ENCODE data around the gene SLC49A3. TPM values are rescaled to one million over a fixed set of nuclear protein-coding genes. Genes with fewer than 3 reads are reported as not detected.
A peak's percentile ranks its signal among the peaks of the same experiment; 100 is the strongest.
"Not testable (repeated sequence)": the region's sequence is repeated elsewhere in the genome, so short reads cannot be mapped to it uniquely, and the experiment has no call there.

The SLC49A3 gene
- total and polyA plus RNA-seq, 2 of the 4 experiments (the other 2 are of a cell fraction): under 0.01 to 0.32 TPM

GRCh38 chr4:706083-706633 is 17.2 kb upstream of the SLC49A3 start:
- H2BK5ac ChIP-seq (ENCODE audit: low read depth, low read length, poor library complexity, severe bottlenecking): peak overlapping the region; percentile 94
- H3K27ac ChIP-seq (ENCODE audit: insufficient read depth, low read length): peak overlapping the region; percentile 94
- in situ Hi-C loops (cut with MboI; ENCODE audit: low sequenced_read_pairs); intact Hi-C loops (cut with micrococcal nuclease); H3K27me3 ChIP-seq (ENCODE audit: control insufficient read depth, insufficient read depth, low read length); H2BK20ac ChIP-seq (ENCODE audit: low read depth, low read length); H2BK15ac ChIP-seq (ENCODE audit: low read depth, low read length); ATAC-seq (ENCODE audit: low read depth); dilution Hi-C loops (cut with HindIII; ENCODE audit: low sequenced_read_pairs, unreplicated experiment); DNase-seq; CTCF ChIA-PET; H3K18ac ChIP-seq (ENCODE audit: low read depth, low read length); POLR2A ChIA-PET (ENCODE audit: unreplicated experiment); H3K36me3 ChIP-seq (ENCODE audit: control insufficient read depth, insufficient read depth, low read length); H3K9me3 ChIP-seq (ENCODE audit: control insufficient read depth, insufficient read depth, low read length); BruUV-seq (replicated peaks): not testable (repeated sequence)
- H4K5ac ChIP-seq (ENCODE audit: low read depth, low read length): peak overlapping the region; percentile 38; the same call in 1 of the 2 replicates
- peak overlapping the region; percentile 83 for H3K4ac ChIP-seq (ENCODE audit: low read depth, low read length)
- H2AFZ ChIP-seq (replicated peaks; ENCODE audit: low read length, poor library complexity): peak overlapping the region; percentile 95
- peaks cover 37% of the 10 kb centered on the region for H4K20me1 ChIP-seq (ENCODE audit: insufficient read depth, low read length)
- peak overlapping the region; percentile 8 to 87; a peak in 2 of 4 replicates for H4K8ac ChIP-seq (ENCODE audit: low read depth in 2 of 2, low read length in 2 of 2)
- 0 out of 2 replicates have a peak overlapping the region, but pooled peaks have one; percentile 8 for H2BK120ac ChIP-seq (ENCODE audit: low read depth, low read length)
- H3K9ac ChIP-seq (ENCODE audit: low read depth, low read length): peak overlapping the region; percentile 80
- H3K79me1 ChIP-seq (ENCODE audit: low read depth in 1 of 2, low read length in 2 of 2): peaks cover 15 to 39% of the 10 kb centered on the region in 2 experiments; a peak in 3 of 4 replicates
- H3K4me3 ChIP-seq (ENCODE audit: insufficient read depth, low read depth, low read length): peak overlapping the region; percentile 97
- 0% methylated on average over 4 of the region's 21 CpGs; no CpG with 5 or more reads in 1 of the 2 experiments for WGBS, 2 experiments (ENCODE audit: extremely low coverage in 2 of 2, insufficient read length in 1 of 2)
- peaks cover 14% of the 10 kb centered on the region; the same call in 1 of the 2 replicates for H3K4me1 ChIP-seq (ENCODE audit: control insufficient read depth, insufficient read depth, low read length)
- H3K14ac ChIP-seq (replicated peaks; ENCODE audit: low read depth, low read length): peak overlapping the region; percentile 91
- peak overlapping the region; percentile 77 for H3K56ac ChIP-seq (ENCODE audit: extremely low read depth, insufficient read depth, low read length)
- H4K91ac ChIP-seq (ENCODE audit: insufficient read depth, low read depth, low read length): peak overlapping the region; percentile 47; the same call in 1 of the 2 replicates
- H2AK5ac ChIP-seq (ENCODE audit: low read depth, low read length): peak overlapping the region; percentile 67
- peak overlapping the region; percentile 66; the same call in 1 of the 2 replicates for H3K23ac ChIP-seq (ENCODE audit: low read depth, low read length)
- H3K4me2 ChIP-seq (ENCODE audit: low read depth, low read length): peak overlapping the region; percentile 62
- peak overlapping the region; percentile 96 for H2AK9ac ChIP-seq (replicated peaks; ENCODE audit: low read depth, low read length, poor library complexity)
- peaks cover 13% of the 10 kb centered on the region for H3K9me1 ChIP-seq (ENCODE audit: insufficient read depth, low read length)
